Measurements from ENCODE around the gene MEPCE.

DNA sequence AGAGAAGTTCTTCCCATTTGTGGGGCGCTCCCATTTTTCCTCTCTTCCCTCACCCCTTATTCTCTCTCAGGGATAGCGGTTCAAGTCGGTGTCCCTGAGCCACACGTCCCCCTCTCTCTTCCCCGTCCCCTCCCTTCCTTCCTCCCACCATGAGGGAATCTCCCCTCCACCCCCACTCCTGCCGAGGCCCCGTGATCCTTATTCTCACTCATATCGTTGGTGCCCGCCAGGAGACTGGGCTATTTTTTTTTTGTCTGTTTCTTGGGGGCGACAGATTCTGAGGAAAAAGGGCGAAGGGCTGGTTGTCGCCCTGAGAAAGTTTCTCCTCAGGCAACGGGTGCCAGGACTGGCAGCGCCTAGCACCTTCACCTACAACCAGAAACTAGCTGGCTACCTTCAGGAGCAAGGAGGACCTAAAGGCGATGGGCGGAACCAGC is 1.9 kb upstream of the MEPCE start:
- TF ChIP-seq, protein P1, sequence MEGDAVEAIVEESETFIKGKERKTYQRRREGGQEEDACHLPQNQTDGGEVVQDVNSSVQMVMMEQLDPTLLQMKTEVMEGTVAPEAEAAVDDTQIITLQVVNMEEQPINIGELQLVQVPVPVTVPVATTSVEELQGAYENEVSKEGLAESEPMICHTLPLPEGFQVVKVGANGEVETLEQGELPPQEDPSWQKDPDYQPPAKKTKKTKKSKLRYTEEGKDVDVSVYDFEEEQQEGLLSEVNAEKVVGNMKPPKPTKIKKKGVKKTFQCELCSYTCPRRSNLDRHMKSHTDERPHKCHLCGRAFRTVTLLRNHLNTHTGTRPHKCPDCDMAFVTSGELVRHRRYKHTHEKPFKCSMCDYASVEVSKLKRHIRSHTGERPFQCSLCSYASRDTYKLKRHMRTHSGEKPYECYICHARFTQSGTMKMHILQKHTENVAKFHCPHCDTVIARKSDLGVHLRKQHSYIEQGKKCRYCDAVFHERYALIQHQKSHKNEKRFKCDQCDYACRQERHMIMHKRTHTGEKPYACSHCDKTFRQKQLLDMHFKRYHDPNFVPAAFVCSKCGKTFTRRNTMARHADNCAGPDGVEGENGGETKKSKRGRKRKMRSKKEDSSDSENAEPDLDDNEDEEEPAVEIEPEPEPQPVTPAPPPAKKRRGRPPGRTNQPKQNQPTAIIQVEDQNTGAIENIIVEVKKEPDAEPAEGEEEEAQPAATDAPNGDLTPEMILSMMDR (IDR thresholded peaks at IDR 0.05), result no peak
- TF ChIP-seq POLR2A (IDR thresholded peaks at IDR 0.05), result no peak

Measured in body of pancreas (tissue), 4 donors.